HL-60 (cell line): ENCODE results near the gene COL23A1.

Experiments
- DNase-seq, 2 experiments: peaks; one replicate each; pipeline ENCODE4 v3.0.0-alpha.2; 2010 to 2020; ENCODE audit warnings: low read depth in 1 of 2, low spot score in 1 of 2
- H3K27ac ChIP-seq: fragments of 250-450 bp; sonication (Bioruptor Pico); replicated peaks from 2 replicates; pipeline ENCODE4 v1.5.1; 2020; ENCODE audit warnings: mild to moderate bottlenecking, moderate library complexity
- H3K27me3 ChIP-seq: fragments of 250-450 bp; sonication (Bioruptor Pico); 2 replicates; pipeline ENCODE4 v1.5.1; 2021; ENCODE audit warnings: mild to moderate bottlenecking, moderate library complexity; ENCODE audit not compliant: insufficient read depth, poor library complexity, severe bottlenecking
- H3K4me3 ChIP-seq: replicated peaks from 2 replicates; pipeline ENCODE4 v1.5.1; 2011; ENCODE audit warnings: mild to moderate bottlenecking, control low read depth, low read length; ENCODE audit not compliant: insufficient read depth
- CTCF ChIP-seq: IDR thresholded peaks from one replicate; pipeline ENCODE4 v1.5.1; 2011; ENCODE audit warnings: low read length, control low read depth, inconsistent platforms; ENCODE audit not compliant: insufficient read depth
- GABPA ChIP-seq: IDR thresholded peaks from 2 replicates; pipeline ENCODE4 v1.6.1; 2012; ENCODE audit warnings: low read depth
- POLR2AphosphoS5 ChIP-seq: IDR thresholded peaks from 2 replicates; pipeline ENCODE4 v1.6.1; 2012; ENCODE audit warnings: low read depth
- REST ChIP-seq: IDR thresholded peaks from 2 replicates; pipeline ENCODE4 v1.6.1; 2012; ENCODE audit warnings: low read depth; ENCODE audit not compliant: insufficient replicate concordance
- SPI1 ChIP-seq: IDR thresholded peaks from 2 replicates; pipeline ENCODE4 v1.6.1; 2012; ENCODE audit warnings: low read depth, mild to moderate bottlenecking, borderline replicate concordance

The COL23A1 gene

GRCh38 chr5:178368716-178369300 is 221.4 kb downstream of the COL23A1 start:
- Histone ChIP-seq H3K4me3 (no peak overlapping the region), H3K27me3 (no peaks in the 10 kb centered on the region), H3K27ac (no peak overlapping the region)
- no peak for DNase-seq
- TF ChIP-seq REST (no peak), GABPA (no peak), POLR2AphosphoS5 (no peak; the same call in 1 of the 2 replicates), CTCF (no peak), SPI1 (no peak)

- TF ChIP-seq CTCF (no peak), SPI1 (no peak), GABPA (no peak), REST (no peak), POLR2AphosphoS5 (no peak; the same call in 1 of the 2 replicates)
- H3K27me3 ChIP-seq: no peaks in the 10 kb centered on the region
- DNase-seq: peak in 1 of 2 experiments; percentile 21
- no peak overlapping the region for H3K4me3 ChIP-seq
- H3K27ac ChIP-seq: 0 out of 2 replicates have a peak overlapping the region, but pooled peaks have one; percentile 12
Measured at GRCh38 chr5:178368274-178368673, 221.9 kb downstream of the COL23A1 start.

- no peak for DNase-seq
- no peak overlapping the region for H3K27ac ChIP-seq
- TF ChIP-seq REST (no peak), SPI1 (no peak), CTCF (no peak), GABPA (no peak), POLR2AphosphoS5 (no peak)
- no peaks in the 10 kb centered on the region for H3K27me3 ChIP-seq
- H3K4me3 ChIP-seq: no peak overlapping the region
Measured at GRCh38 chr5:178367736-178368120, 222.5 kb downstream of the COL23A1 start.
